NT2/D1 (cell line): ENCODE data around the gene POLR3F.
"Not testable (repeated sequence)": the region's sequence is repeated elsewhere in the genome, so short reads cannot be mapped to it uniquely, and the experiment has no call there.

Experiments used
- DNase-seq: peaks from one replicate; pipeline ENCODE4 v3.0.0-alpha.2; 2011; ENCODE audit warnings: low read depth, low spot score
- H3K27me3 ChIP-seq: 2 replicates; pipeline ENCODE4 v1.6.0; 2011; ENCODE audit warnings: mild to moderate bottlenecking; ENCODE audit not compliant: insufficient read length, insufficient read depth
- H3K36me3 ChIP-seq: 2 replicates; pipeline ENCODE4 v1.6.1; 2011; ENCODE audit warnings: mild to moderate bottlenecking, low read length, mixed read lengths; ENCODE audit not compliant: insufficient read depth, insufficient read length
- H3K4me1 ChIP-seq: 2 replicates; pipeline ENCODE4 v1.5.1; 2011; ENCODE audit not compliant: insufficient read depth, insufficient read length
- H3K4me3 ChIP-seq: 2 replicates; pipeline ENCODE4 v1.5.1; 2011; ENCODE audit warnings: low read depth; ENCODE audit not compliant: insufficient read length
- H3K9ac ChIP-seq: 2 replicates; pipeline ENCODE4 v1.6.0; 2011; ENCODE audit warnings: low read depth; ENCODE audit not compliant: insufficient read length
- H3K9me3 ChIP-seq: 2 replicates; pipeline ENCODE4 v1.5.1; 2011; ENCODE audit warnings: mild to moderate bottlenecking, low read length; ENCODE audit not compliant: insufficient read depth
- SUZ12 ChIP-seq: IDR thresholded peaks from 2 replicates; pipeline ENCODE4 v1.6.1; 2011; ENCODE audit not compliant: insufficient read length, insufficient read depth; ENCODE audit errors: extremely low read depth
- YY1 ChIP-seq: IDR thresholded peaks from 2 replicates; pipeline ENCODE4 v1.6.1; 2011; ENCODE audit not compliant: insufficient read length, insufficient read depth
- ZNF274 ChIP-seq: IDR thresholded peaks from 2 replicates; pipeline ENCODE4 v1.6.1; 2011; ENCODE audit warnings: mild to moderate bottlenecking, low read depth, low read length

Gene POLR3F

GRCh38 chr20:18504479-18505060, 37.4 kb downstream of the POLR3F start:
- H3K4me1 ChIP-seq, result no peaks in the 10 kb centered on the region
- H3K36me3 ChIP-seq, result peaks cover 3% of the 10 kb centered on the region
- DNase-seq, result no peak
- no peaks in the 10 kb centered on the region for H3K27me3 ChIP-seq
- H3K9me3 ChIP-seq, result no peaks in the 10 kb centered on the region
- TF ChIP-seq SUZ12 (no peak), YY1 (no peak), ZNF274 (no peak)
- H3K9ac ChIP-seq, result no peak overlapping the region
- no peak overlapping the region for H3K4me3 ChIP-seq

DNA sequence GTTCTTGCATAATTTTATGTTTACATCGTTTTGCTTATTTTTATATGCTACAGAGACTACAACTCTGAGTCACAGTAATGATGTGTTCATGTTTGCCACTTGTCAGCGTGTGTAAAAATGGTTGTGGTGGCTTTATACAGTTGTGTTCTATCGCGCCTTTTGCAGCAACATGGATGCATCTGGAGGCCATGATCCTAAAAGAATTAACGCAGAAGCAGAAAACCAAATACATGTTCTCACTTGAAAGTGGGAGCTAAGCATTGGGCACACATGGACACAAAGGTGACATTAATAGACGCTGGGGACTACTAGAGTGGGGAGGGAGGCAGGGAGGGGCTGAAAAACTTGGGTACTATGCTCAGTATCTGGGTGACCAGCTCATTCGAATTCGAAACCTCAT, 39.6 kb downstream of the POLR3F start:
- no peak for DNase-seq
- peak overlapping the region; percentile 72 for H3K9ac ChIP-seq
- no peak for TF ChIP-seq YY1
- no peaks in the 10 kb centered on the region for H3K4me1 ChIP-seq
- no peaks in the 10 kb centered on the region for H3K27me3 ChIP-seq
- H3K9me3 ChIP-seq, result no peaks in the 10 kb centered on the region
- H3K36me3 ChIP-seq, result peaks cover 21% of the 10 kb centered on the region
- H3K4me3 ChIP-seq, result peak overlapping the region; percentile 84

DNA sequence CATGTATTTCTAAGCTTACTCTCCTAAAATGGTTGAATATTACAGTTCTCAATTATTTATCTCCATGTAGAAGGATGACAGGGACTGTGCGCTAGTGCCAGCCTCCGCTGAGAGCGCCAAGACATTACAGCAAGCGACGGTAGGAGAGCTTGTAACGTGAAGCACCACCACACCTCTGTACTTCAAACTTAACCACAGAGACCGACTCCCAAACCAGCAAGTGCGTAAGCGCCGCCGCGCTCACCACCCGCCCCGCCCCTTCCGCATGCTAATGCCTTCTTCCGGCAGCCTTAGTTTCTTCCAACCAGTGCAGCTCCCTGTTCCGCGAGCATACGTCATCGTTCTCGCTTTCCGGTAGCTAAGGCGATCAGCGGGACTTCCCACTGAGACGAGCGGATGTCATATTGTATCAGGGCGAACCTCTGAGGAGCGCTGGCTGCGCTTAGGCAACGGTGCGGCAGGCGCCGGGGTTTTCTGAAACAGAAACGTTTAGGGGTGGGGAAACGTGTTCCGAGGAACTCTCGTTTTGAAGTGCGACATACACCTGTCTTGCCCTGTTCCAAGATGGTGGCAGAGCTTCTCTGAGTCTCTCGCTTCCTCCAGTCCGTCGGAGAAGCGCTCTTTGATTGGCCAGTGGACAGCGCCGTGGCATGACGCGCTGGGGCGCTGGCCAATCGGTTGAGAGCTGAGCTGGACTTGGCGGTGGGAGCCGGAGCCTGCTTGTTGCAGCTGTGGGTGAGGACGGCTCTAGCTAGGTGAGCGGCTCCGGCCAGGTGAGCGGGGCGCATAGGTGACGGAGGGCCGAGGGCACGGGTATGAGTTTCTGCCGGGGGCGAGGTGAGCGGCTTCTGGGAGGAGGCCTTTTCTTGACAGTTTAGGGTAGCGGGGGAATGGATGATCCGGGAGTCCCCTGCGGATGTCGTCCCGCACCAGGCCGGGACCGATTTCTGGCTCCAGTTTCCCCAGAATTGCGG, 40.3 kb downstream of the POLR3F start, which contains the start of gene SEC23B:
Gene SEC23B (plus strand): TSS at position 723 of the 974 bp plus-strand sequence. CDS start 2,896 bp downstream, outside the sequence.
- TF ChIP-seq YY1 (peak; percentile 89), ZNF274 (no peak), SUZ12 (no peak)
- Histone ChIP-seq H3K4me3 (peak within 1 kb of the TSS; percentile 84), H3K27me3 (no peaks in the 10 kb centered on the region), H3K9me3 (no peaks in the 10 kb centered on the region), H3K36me3 (peaks cover 27% of the 10 kb centered on the region), H3K9ac (peak within 1 kb of the TSS; percentile 90), H3K4me1 (no peaks in the 10 kb centered on the region)
- peak; percentile 89 for DNase-seq

- Histone ChIP-seq H3K9me3 (no peaks in the 10 kb centered on the region), H3K36me3 (peaks cover 44% of the 10 kb centered on the region), H3K4me1 (no peaks in the 10 kb centered on the region), H3K27me3 (no peaks in the 10 kb centered on the region), H3K9ac (no peak overlapping the region), H3K4me3 (no peak overlapping the region)
- no peak for DNase-seq
- TF ChIP-seq YY1, result no peak
Measured at GRCh38 chr20:18511571-18511970, 44.4 kb downstream of the POLR3F start.

DNA sequence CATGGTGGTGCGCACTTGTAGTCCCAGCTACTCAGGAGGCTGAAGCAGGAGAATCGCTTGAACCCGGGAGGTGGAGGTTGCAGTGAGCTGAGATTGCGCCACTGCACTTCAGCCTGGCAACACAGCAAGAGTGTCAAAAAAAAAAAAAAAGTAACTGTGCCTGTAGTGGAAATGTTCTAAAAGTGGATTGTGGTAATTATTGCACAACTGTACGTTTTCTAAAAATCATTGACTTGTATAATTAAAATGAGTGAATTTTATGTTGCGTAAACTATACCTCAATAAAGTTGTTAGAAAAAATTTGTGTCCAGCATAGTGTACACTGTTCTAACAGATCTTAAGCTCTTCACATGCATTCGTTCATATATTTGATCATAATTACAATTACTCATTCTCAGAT, 46.0 kb downstream of the POLR3F start:
- no peaks in the 10 kb centered on the region for H3K9me3 ChIP-seq
- peaks cover 44% of the 10 kb centered on the region for H3K36me3 ChIP-seq
- no peaks in the 10 kb centered on the region for H3K4me1 ChIP-seq
- H3K4me3 ChIP-seq, result no peak overlapping the region
- no peak overlapping the region for H3K9ac ChIP-seq
- no peaks in the 10 kb centered on the region for H3K27me3 ChIP-seq
- DNase-seq, result no peak
- TF ChIP-seq YY1 (no peak), SUZ12 (no peak), ZNF274 (no peak)

DNA sequence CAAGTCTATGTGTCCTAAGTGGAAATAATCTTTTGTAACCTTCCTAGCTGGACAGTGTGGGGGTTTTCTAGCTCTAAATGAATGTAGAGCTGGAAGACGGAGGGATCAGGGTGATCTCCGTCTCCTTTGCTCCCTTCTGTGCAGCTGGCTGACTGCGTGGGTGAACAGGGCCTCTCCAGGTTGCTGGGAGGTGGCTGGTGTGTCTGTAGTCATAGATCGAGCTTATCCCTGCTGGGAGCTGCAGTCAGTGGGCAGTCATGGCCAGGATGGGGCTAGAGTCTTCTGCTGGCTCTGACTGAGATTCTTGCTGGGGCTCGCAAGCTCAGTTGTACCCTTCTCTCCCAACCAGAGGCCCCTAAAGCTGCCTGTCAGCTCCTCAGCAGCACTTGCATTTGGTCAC, 46.9 kb downstream of the POLR3F start:
- H3K9me3 ChIP-seq, result no peaks in the 10 kb centered on the region
- no peak for DNase-seq
- no peaks in the 10 kb centered on the region for H3K4me1 ChIP-seq
- H3K27me3 ChIP-seq, result no peaks in the 10 kb centered on the region
- H3K9ac ChIP-seq, result no peak overlapping the region
- peaks cover 44% of the 10 kb centered on the region for H3K36me3 ChIP-seq
- H3K4me3 ChIP-seq, result no peak overlapping the region
- no peak for TF ChIP-seq YY1
- no peak for TF ChIP-seq ZNF274
- TF ChIP-seq SUZ12, result no peak

DNA sequence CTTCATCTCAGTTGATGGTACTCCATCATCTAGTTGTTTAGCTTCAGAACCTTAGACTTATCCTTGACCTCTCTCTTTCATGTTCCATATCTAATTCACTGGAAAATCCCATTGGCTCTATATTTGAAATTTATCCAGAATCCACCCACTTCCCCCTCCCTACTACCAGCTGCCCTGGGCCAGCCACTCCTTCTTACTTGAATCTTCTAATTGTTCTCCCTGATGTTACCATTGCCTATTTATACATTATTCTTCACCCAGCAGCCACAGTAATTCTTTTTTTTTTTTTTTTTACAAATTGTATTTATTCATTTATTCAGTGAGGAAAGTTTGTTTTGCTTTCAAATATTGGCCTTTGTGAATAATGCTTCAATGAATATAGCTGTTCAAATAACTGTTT, 48.8 kb downstream of the POLR3F start:
- Histone ChIP-seq H3K4me3 (no peak overlapping the region), H3K9me3 (no peaks in the 10 kb centered on the region), H3K4me1 (no peaks in the 10 kb centered on the region), H3K9ac (no peak overlapping the region), H3K36me3 (peaks cover 35% of the 10 kb centered on the region), H3K27me3 (no peaks in the 10 kb centered on the region)
- TF ChIP-seq ZNF274 (no peak), YY1 (no peak), SUZ12 (no peak)
- DNase-seq, result no peak

GRCh38 chr20:18522066-18522465, 54.9 kb downstream of the POLR3F start:
- H3K4me1 ChIP-seq, H3K9me3 ChIP-seq, H3K4me3 ChIP-seq, DNase-seq, H3K27me3 ChIP-seq, H3K9ac ChIP-seq: not testable (repeated sequence)
- H3K36me3 ChIP-seq, result peaks cover 32% of the 10 kb centered on the region
